HG03565 (cell line): ENCODE results near the gene KCNQ5.

Source experiments
- ATAC-seq: cut with Tn5 transposase; IDR thresholded peaks from one replicate; pipeline ENCODE4 v1.9.1; 2021; ENCODE audit warnings: mild to moderate bottlenecking, moderate library complexity; ENCODE audit not compliant: unreplicated experiment

The KCNQ5 gene

DNA sequence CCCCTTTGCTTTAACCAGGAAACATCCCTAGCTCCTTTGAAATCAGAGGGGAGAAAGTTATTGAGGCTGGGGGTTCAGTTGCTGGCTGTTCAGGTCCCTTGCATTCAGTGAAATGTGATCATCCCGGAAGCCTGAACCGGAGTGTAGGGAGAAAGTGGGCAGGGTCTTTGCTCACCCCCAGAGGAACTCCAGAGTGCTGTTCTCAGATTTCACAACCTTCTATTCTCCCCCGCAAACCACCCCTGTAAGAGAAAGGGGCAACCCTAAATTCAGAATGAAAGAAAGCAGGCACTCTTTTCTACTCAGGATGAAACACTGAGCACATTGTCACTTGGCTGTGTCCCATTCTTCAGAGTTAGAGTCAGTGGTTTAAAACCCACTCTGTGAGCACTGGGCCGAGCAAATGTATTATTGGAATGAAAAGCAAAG, 463.6 kb downstream of the KCNQ5 start:
- peak; percentile 80 for ATAC-seq

GRCh38 chr6:73086726-73087125, 464.9 kb downstream of the KCNQ5 start:
- ATAC-seq: no peak

- peak; percentile 68 for ATAC-seq
Measured at GRCh38 chr6:73088138-73088813, 466.4 kb downstream of the KCNQ5 start.

GRCh38 chr6:73104921-73105320, 483.1 kb downstream of the KCNQ5 start:
- ATAC-seq: no peak

- ATAC-seq: no peak
Measured at GRCh38 chr6:73107016-73107415, 485.2 kb downstream of the KCNQ5 start.

GRCh38 chr6:73108949-73109348, 487.1 kb downstream of the KCNQ5 start:
- no peak for ATAC-seq

DNA sequence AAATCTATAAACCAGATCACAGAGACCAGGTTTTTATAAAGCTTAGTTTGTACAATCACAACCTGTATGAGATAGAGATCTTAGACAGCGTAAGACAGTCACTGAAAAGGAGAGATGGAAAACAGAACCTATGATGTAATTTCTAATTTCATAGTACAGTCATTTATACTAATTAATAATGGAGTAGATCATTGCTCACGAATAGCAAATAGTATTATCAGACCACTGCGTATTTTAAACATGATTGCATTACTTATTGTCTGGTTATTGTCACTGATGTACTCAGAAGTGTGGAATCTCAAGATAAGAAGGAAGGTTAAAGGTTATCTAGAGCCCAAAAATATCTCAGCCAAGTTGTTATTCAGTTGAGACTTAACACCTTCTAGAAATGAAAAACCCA, 487.8 kb downstream of the KCNQ5 start:
- ATAC-seq: no peak

DNA sequence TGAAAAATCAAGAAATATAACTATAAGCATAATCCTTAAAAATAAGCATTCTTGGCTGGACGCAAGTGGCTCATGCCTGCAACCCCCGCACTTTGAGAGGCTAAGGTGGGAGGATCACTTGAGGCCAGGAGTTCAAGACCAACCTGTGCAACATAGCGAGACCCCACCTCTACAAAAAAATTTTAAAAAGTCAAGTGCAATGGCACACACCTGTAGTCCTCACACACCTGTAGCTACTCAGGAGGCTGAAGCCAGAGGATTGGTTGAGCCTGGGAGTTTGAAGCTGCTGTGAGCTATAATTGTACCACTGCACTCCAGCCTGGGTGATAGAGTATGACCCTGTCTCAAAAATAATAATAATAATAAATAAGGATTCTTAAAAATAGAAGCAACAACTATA, 494.5 kb downstream of the KCNQ5 start:
- no peak for ATAC-seq

DNA sequence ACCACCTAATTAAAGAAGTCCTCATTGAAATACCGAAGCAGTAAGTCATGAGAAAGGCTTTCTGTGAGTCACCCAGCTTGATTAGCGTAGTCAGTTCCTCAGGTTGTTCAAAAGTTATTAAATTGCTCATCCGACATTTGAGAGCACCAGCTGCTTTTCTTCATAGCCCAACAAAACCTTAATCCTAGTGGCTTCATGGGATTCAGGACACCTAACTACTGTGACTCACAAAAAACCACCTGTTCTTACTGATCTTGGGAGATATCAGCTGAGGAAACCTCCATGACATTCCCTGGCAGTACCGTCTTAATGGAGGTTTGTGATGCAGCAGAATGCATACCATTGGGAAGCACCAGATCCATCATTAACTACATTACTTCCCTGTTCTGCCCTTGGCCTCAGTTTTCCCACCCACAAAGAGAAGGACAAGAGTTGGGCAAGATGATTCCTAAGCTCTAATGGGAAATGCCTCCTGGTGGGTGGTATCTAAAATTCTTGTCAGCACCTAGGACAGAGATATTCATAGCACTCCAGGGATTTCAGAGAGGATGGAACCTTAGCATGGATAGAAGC, 499.6 kb downstream of the KCNQ5 start:
- ATAC-seq: no peak

- peak; percentile 77 for ATAC-seq
Measured at GRCh38 chr6:73123632-73124329, 501.9 kb downstream of the KCNQ5 start.

- ATAC-seq: peak; percentile 87
Measured at GRCh38 chr6:73129653-73130443, 508.0 kb downstream of the KCNQ5 start.

GRCh38 chr6:73131706-73132105, 509.8 kb downstream of the KCNQ5 start:
- no peak for ATAC-seq

DNA sequence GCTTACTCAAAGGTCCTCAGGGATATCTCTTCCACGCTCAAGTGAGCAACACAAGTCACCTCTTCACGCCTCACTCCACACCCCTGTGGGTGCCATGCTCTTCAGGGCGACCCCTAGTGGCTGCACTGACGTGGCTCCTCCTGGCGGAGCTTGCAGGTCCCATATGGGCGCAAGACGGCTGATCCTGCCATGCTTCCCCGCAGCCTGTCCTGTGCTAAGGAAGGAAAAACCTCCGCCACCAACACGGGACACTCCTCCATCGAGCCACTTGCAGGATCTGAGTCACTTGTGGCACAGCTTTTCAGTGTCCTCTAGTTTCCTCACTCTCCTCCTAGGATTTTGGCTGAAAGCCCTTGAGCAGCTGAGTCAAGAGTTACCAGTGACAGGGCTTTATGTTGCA, 512.7 kb downstream of the KCNQ5 start:
- ATAC-seq: no peak

DNA sequence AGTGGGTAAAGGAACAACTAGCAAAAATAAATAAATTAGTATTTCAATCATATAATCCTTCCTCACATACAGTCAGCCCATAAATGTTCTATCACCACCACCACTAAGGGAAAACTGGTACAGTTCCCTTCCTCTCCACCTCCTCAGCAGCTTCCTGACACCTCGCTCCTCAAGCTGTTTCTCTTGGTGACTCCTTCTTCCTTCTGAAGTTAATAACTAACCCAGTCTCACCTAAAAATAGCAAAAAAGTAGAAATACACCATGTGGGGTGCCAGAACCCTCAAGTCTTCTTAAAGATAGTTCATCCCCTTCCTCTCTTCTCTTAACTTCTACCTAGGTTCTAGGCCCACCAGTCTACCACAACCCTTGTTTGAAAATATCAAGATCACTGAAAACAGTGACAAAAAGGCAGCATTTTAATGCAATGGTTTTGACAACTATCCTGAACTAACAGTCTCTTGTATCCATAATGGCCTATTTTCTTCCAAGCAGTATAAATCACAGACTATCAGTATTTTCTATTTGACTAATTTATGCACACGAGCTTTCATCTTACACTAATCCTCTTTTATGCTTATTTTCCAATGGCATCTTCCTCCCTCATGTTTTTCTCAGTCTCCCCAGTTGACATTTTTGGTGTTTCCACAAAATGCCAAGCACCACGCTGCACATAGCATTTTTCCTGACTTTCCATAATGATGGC, 518.0 kb downstream of the KCNQ5 start:
- ATAC-seq: no peak

GRCh38 chr6:73143551-73143950, 521.7 kb downstream of the KCNQ5 start:
- ATAC-seq: no peak

DNA sequence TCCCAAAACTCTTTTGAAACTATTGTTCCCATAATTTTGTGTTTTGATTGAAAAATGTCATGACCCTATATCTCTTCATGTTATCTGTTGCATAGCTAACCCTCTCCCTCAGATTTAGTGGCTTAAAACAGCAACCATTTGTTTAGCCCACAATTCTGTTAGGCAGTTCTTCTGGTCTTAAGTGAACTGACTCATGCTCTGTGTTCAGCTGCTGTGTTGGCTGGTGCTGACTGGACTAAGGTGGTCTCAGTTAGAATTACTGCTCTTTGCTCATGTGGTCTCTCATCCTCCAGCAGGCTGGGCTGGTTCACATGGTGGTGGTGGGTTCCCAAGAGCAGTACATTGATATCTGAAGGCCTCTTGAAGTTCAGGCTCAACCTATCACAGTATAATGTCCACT, 522.7 kb downstream of the KCNQ5 start:
- no peak for ATAC-seq

- peak; percentile 59 for ATAC-seq
Measured at GRCh38 chr6:73145690-73146089, 523.8 kb downstream of the KCNQ5 start.

GRCh38 chr6:73151732-73152131, 529.9 kb downstream of the KCNQ5 start:
- no peak for ATAC-seq

DNA sequence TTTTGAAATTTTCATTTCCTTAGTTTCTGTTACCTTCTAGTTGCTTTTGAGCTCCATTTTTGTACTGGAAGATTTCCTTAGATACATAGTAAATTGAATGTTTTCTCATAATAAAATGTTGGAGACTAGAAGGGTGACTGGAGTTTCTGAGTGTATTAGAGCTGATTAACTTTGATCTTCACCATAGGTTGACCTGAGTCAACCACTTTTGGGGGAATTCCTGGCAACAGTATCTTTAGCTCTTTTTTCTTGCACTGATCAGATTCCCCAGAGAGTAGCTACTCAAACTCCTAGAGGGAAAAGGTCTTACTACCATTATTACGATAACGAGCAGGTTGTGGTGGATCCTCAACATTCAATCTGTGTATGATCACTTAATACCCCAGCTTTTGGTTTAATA, 530.7 kb downstream of the KCNQ5 start:
- no peak for ATAC-seq

GRCh38 chr6:73152966-73153757, 531.3 kb downstream of the KCNQ5 start:
- ATAC-seq: no peak
